Measurements from ENCODE around the gene DOHH.

DOHH gene

GRCh38 chr19:3516675-3517207 is 16.3 kb upstream of the DOHH start:
- Histone ChIP-seq H3K4me1 (ENCODE audit: low read length) (no peaks in the 10 kb centered on the region), H3K36me3 (replicated peaks; ENCODE audit: insufficient read depth, low read length) (0 out of 2 replicates have a peak, but pooled peaks cover 3% of the 10 kb centered on the region), H3F3A (ENCODE audit: insufficient read depth, low read length) (no peaks in the 10 kb centered on the region), H4K20me1 (ENCODE audit: insufficient read depth, low read length) (no peaks in the 10 kb centered on the region), H2AFZ (ENCODE audit: low read length) (no peak overlapping the region), H3K27ac (ENCODE audit: low read length) (no peak overlapping the region), H3K79me2 (ENCODE audit: low read length) (peaks cover 99% of the 10 kb centered on the region), H3K4me2 (ENCODE audit: low read depth, low read length) (no peak overlapping the region), H3K27me3 (replicated peaks; ENCODE audit: insufficient read depth, low read length) (no peaks in the 10 kb centered on the region), H3K9me3 (replicated peaks; ENCODE audit: insufficient read depth, low read length) (no peaks in the 10 kb centered on the region), H3K9ac (ENCODE audit: low read length) (no peak overlapping the region), H3K9me2 (replicated peaks; ENCODE audit: insufficient read depth, low read length) (no peaks in the 10 kb centered on the region), H3K4me3 (ENCODE audit: low read length) (no peak overlapping the region)
- DNase-seq = peak; percentile 66
- TF ChIP-seq EZH2 (optimal IDR thresholded peaks at IDR 0.05; ENCODE audit: low read depth, low read length) (no peak), CTCF (IDR thresholded peaks at IDR 0.05; ENCODE audit: low read length) (no peak), EZH2phosphoT487 (IDR thresholded peaks at IDR 0.05; ENCODE audit: low read length) (no peak)

- Histone ChIP-seq H3K27ac (ENCODE audit: low read length) (no peak overlapping the region), H4K20me1 (ENCODE audit: insufficient read depth, low read length) (no peaks in the 10 kb centered on the region), H3K9me3 (replicated peaks; ENCODE audit: insufficient read depth, low read length) (no peaks in the 10 kb centered on the region), H3F3A (ENCODE audit: insufficient read depth, low read length) (no peaks in the 10 kb centered on the region), H3K4me2 (ENCODE audit: low read depth, low read length) (no peak overlapping the region), H3K9me2 (replicated peaks; ENCODE audit: insufficient read depth, low read length) (no peaks in the 10 kb centered on the region), H3K4me1 (ENCODE audit: low read length) (no peaks in the 10 kb centered on the region), H3K27me3 (replicated peaks; ENCODE audit: insufficient read depth, low read length) (no peaks in the 10 kb centered on the region), H2AFZ (ENCODE audit: low read length) (no peak overlapping the region), H3K36me3 (replicated peaks; ENCODE audit: insufficient read depth, low read length) (0 out of 2 replicates have a peak, but pooled peaks cover under 1% of the 10 kb centered on the region), H3K4me3 (ENCODE audit: low read length) (no peak overlapping the region), H3K9ac (ENCODE audit: low read length) (no peak overlapping the region), H3K79me2 (ENCODE audit: low read length) (peaks cover 100% of the 10 kb centered on the region)
- DNase-seq = no peak
- TF ChIP-seq EZH2phosphoT487 (IDR thresholded peaks at IDR 0.05; ENCODE audit: low read length) (no peak), CTCF (IDR thresholded peaks at IDR 0.05; ENCODE audit: low read length) (no peak), EZH2 (optimal IDR thresholded peaks at IDR 0.05; ENCODE audit: low read depth, low read length) (no peak)
Measured at GRCh38 chr19:3515891-3516422, 15.5 kb upstream of the DOHH start.

- Histone ChIP-seq H3K4me3 (ENCODE audit: low read length) (no peak overlapping the region), H3K27me3 (replicated peaks; ENCODE audit: insufficient read depth, low read length) (no peaks in the 10 kb centered on the region), H3K4me1 (ENCODE audit: low read length) (no peaks in the 10 kb centered on the region), H3F3A (ENCODE audit: insufficient read depth, low read length) (no peaks in the 10 kb centered on the region), H3K79me2 (ENCODE audit: low read length) (peaks cover 100% of the 10 kb centered on the region), H3K36me3 (replicated peaks; ENCODE audit: insufficient read depth, low read length) (no peaks in the 10 kb centered on the region), H2AFZ (ENCODE audit: low read length) (no peak overlapping the region), H3K9me3 (replicated peaks; ENCODE audit: insufficient read depth, low read length) (no peaks in the 10 kb centered on the region), H3K9ac (ENCODE audit: low read length) (no peak overlapping the region), H3K27ac (ENCODE audit: low read length) (no peak overlapping the region), H3K9me2 (replicated peaks; ENCODE audit: insufficient read depth, low read length) (no peaks in the 10 kb centered on the region), H3K4me2 (ENCODE audit: low read depth, low read length) (no peak overlapping the region), H4K20me1 (ENCODE audit: insufficient read depth, low read length) (no peaks in the 10 kb centered on the region)
- TF ChIP-seq EZH2phosphoT487 (IDR thresholded peaks at IDR 0.05; ENCODE audit: low read length) (no peak), CTCF (IDR thresholded peaks at IDR 0.05; ENCODE audit: low read length) (no peak), EZH2 (optimal IDR thresholded peaks at IDR 0.05; ENCODE audit: low read depth, low read length) (no peak)
- no peak for DNase-seq
Measured at GRCh38 chr19:3514930-3515329, 14.5 kb upstream of the DOHH start.

All from MM.1S (cell line).